LNCAP (cell line): ENCODE measurements around the gene CD55.

ENCODE experiments used
- CTCF ChIP-seq: fragments of 450-650 bp; IDR thresholded peaks from 2 replicates; pipeline ENCODE4 v1.5.1; 2017; ENCODE audit warnings: mild to moderate bottlenecking

CD55 gene

DNA sequence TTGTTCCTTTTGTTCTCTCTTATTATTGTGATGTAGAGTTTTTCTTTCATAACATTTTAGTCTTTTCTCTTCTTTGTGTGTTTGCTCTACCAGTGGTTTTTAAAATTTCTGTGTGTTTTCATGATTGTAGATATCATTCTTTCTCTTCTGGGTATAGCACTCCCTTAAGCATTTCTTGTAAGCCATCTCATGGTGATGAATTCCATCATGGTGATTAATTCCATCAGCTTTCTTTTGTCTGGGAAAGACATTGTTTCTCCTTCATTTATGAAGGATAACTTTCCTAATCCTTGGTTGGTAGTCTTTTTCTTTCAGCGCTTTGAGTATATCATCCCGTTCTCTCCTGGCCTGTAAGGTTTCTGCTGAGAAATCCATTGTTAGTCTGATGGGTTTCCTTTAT is 22.7 kb downstream of the CD55 start:
- TF ChIP-seq CTCF: no peak

DNA sequence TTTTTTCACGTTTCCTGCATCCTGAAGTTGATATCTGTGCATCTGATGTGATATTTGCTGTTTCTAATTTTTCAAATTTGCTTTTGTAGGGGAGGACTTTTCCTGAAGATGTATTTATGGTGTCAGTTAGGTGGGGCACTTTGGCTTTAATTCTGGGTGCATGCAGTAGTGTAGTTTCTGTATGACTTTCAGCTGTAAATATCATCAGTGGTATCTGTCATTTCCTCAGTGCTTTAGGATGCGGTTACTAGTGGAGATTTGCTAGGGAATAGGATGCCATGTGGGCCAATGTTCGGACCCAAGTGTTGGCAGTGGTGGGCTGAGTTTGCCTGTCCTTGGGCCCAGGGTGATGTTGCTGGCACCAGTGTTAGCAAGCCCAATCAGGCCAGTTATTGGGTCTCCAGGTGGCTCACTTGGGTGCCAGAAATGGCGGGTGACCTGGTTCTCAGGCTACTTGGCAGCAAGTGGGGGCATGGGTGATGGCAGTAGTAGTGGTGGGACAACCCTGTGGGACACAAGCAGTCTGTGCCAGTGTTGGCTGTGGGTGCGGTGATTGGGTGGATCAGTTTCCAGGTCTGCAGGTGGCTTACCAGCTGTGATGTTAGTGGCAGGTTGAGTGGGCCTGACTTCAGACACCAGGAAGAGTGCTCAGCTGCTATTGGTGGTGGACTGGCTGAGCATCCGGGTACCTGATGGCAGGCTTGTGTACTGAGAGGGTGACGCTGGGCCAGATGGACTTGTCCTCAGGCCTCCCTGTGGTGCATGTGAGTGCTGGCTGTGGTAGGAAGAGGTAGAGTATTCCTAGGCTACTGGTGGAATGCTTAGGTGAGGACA is 24.4 kb downstream of the CD55 start:
- TF ChIP-seq CTCF: no peak

DNA sequence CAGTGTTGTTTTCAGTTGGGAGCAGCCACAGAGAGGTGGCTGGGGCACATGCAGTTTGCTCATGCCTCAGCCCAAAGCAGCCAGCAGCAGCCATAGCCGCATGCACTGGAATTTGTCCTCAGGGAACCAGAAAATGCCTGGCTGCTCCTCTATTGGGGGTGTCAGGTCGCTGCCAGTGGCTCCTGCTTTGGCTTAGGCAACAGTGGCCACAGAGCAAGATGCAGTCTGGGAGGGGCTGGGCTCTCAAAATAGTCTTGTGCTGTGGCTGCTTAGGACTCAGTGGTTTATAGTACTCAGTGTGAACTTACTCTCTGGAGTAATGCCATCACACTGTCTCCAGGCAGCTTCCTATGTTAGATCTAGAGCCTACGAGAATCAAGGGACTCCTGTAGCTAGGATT is 25.0 kb downstream of the CD55 start:
- TF ChIP-seq CTCF: no peak

DNA sequence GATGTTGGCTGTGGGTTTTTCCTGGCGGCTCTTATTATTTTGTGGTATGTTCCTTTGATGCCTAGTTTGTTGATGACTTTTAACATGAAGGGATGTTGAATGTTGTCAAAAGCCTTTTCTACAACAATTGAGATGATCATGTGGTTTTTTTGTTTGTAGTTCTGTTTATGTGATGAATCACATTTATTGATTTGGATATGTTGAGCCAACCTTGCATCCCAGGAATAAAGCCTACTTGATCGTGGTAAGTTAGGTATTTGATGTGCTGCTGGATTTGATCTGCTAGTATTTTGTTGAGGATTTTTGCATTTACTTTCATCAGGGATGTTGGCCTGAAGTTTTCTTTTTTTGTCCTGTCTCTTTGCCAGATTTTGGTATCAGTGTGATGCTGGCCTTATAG is 28.5 kb downstream of the CD55 start:
- TF ChIP-seq CTCF: no peak

- TF ChIP-seq CTCF: no peak
These were observed 31.1 kb downstream of the CD55 start for GRCh38 chr1:207352554-207352953.

DNA sequence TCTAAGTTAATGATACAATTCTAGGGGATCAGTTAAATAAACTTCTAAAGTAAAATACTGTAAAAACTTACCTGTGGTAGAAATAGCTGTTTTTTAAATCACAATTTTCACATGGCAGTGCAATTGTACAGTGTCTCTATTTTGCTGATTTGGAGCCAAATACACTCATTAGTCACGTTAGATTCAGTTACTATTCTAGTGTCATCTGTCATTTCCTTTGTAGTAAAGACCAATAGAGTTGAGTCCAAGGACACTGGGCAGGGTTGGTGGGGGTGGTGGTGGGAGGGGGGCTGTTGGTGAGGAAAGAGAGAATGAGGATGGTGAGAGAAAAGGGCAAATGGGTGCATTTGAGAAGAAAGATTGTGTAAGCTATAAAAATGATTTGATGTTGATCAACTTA is 33.6 kb downstream of the CD55 start:
- no peak for TF ChIP-seq CTCF

DNA sequence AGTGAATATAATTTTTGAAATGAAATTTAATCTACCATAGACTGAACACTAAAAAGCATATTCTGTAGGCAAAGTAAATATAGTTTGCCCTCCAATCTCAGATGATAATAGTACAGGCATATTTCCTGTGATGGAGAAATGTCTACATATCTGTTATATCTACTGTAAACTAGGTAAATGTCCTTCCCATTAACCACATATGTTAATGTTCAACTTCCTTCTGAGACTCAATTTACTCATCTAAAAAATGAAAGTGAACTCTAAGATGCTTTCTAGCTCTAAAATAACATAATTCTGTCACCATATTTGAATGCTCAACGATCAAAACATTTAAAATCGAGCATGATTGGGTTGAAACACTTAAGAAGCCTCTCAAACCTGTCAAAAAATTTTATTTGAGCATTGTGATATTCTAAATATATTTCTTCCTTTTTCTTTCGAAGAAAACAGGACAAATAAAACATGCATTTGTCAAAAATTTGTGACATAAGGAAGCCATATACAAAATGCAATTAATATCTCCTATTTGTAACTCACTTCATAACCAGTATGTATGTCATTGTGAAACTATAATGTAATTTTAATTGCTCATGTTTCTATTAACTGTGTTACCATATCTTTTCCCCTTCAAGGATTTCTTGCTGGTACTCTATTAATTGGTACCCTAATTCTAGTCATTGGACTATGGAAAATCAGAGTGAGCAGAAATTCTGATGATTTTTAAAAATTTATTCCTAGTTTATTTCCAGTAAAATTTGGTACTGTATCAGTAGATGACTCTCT is 34.2 kb downstream of the CD55 start:
- TF ChIP-seq CTCF: no peak
